GM12872 (cell line): ENCODE data around the gene CDC37L1.

ENCODE experiments used
- CTCF ChIP-seq: IDR thresholded peaks from 3 replicates; pipeline ENCODE4 v1.5.1; 2011; ENCODE audit warnings: low read depth, mild to moderate bottlenecking, low read length, moderate library complexity; ENCODE audit not compliant: insufficient read depth

CDC37L1 gene

GRCh38 chr9:4671737-4672136, 7.6 kb upstream of the CDC37L1 start:
- no peak for TF ChIP-seq CTCF

- TF ChIP-seq CTCF: no peak
Observed at GRCh38 chr9:4674783-4675182, 4.6 kb upstream of the CDC37L1 start.

GRCh38 chr9:4677392-4677791, 2.0 kb upstream of the CDC37L1 start:
- TF ChIP-seq CTCF: no peak

GRCh38 chr9:4678679-4679267, 596 bp upstream of the CDC37L1 start:
- no peak for TF ChIP-seq CTCF

GRCh38 chr9:4680173-4680525, 780 bp downstream of the CDC37L1 start:
- no peak for TF ChIP-seq CTCF

GRCh38 chr9:4680750-4681149, 1.4 kb downstream of the CDC37L1 start:
- TF ChIP-seq CTCF: no peak

- no peak for TF ChIP-seq CTCF
Observed at GRCh38 chr9:4684820-4685219, 5.5 kb downstream of the CDC37L1 start.

GRCh38 chr9:4686112-4686511, 6.7 kb downstream of the CDC37L1 start:
- no peak for TF ChIP-seq CTCF
